ENCODE data around the gene ARHGAP42.
"Not testable (repeated sequence)": the region's sequence is repeated elsewhere in the genome, so short reads cannot be mapped to it uniquely, and the experiment has no call there.

The ARHGAP42 gene

GRCh38 chr11:100687054-100687629 is at the start of gene ARHGAP42:
Gene ARHGAP42, plus strand, starts transcription at chr11:100687288. Its CDS starts 391 bp downstream, at chr11:100687679.
- no peak for DNase-seq (ENCODE audit: low spot score)

GRCh38 chr11:100637706-100638105 is 49.4 kb upstream of the ARHGAP42 start:
- no peak for DNase-seq (ENCODE audit: low spot score)

- DNase-seq (ENCODE audit: low spot score): no peak
These were observed 48.4 kb upstream of the ARHGAP42 start for GRCh38 chr11:100638648-100639047.

- DNase-seq (ENCODE audit: low spot score): no peak
These were observed 47.9 kb upstream of the ARHGAP42 start for GRCh38 chr11:100639140-100639539.

GRCh38 chr11:100640071-100640470 is 47.0 kb upstream of the ARHGAP42 start:
- DNase-seq (ENCODE audit: low spot score): no peak

- no peak for DNase-seq (ENCODE audit: low spot score)
These were observed 46.4 kb upstream of the ARHGAP42 start for GRCh38 chr11:100640646-100641045.

GRCh38 chr11:100641456-100641855 is 45.6 kb upstream of the ARHGAP42 start:
- no peak for DNase-seq (ENCODE audit: low spot score)

GRCh38 chr11:100646545-100646944 is 40.5 kb upstream of the ARHGAP42 start:
- DNase-seq (ENCODE audit: low spot score): no peak

- no peak for DNase-seq (ENCODE audit: low spot score)
These were observed 39.2 kb upstream of the ARHGAP42 start for GRCh38 chr11:100647861-100648260.

- DNase-seq (ENCODE audit: low spot score): no peak
These were observed 23.5 kb upstream of the ARHGAP42 start for GRCh38 chr11:100663583-100663982.

- DNase-seq (ENCODE audit: low spot score): no peak
These were observed 23.1 kb upstream of the ARHGAP42 start for GRCh38 chr11:100663996-100664395.

- not testable (repeated sequence) for DNase-seq (ENCODE audit: low spot score)
These were observed 20.3 kb upstream of the ARHGAP42 start for GRCh38 chr11:100666816-100667215.

GRCh38 chr11:100667449-100667848 is 19.6 kb upstream of the ARHGAP42 start:
- DNase-seq (ENCODE audit: low spot score): no peak

GRCh38 chr11:100670140-100670539 is 16.9 kb upstream of the ARHGAP42 start:
- no peak for DNase-seq (ENCODE audit: low spot score)

GRCh38 chr11:100671471-100671870 is 15.6 kb upstream of the ARHGAP42 start:
- DNase-seq (ENCODE audit: low spot score): no peak

GRCh38 chr11:100672498-100673033 is 14.5 kb upstream of the ARHGAP42 start:
- DNase-seq (ENCODE audit: low spot score): no peak

- no peak for DNase-seq (ENCODE audit: low spot score)
These were observed 14.0 kb upstream of the ARHGAP42 start for GRCh38 chr11:100673063-100673462.

GRCh38 chr11:100674212-100674611 is 12.9 kb upstream of the ARHGAP42 start:
- no peak for DNase-seq (ENCODE audit: low spot score)

GRCh38 chr11:100675115-100675650 is 11.9 kb upstream of the ARHGAP42 start:
- no peak for DNase-seq (ENCODE audit: low spot score)

GRCh38 chr11:100676901-100677300 is 10.2 kb upstream of the ARHGAP42 start:
- no peak for DNase-seq (ENCODE audit: low spot score)

GRCh38 chr11:100677796-100678195 is 9.3 kb upstream of the ARHGAP42 start:
- DNase-seq (ENCODE audit: low spot score): no peak

GRCh38 chr11:100680070-100680469 is 7.0 kb upstream of the ARHGAP42 start:
- no peak for DNase-seq (ENCODE audit: low spot score)

GRCh38 chr11:100681064-100681502 is 6.0 kb upstream of the ARHGAP42 start:
- DNase-seq (ENCODE audit: low spot score): no peak

All from hematopoietic multipotent progenitor cell treated with erythropoietin and hydrocortisone succinate and interleukin-3 and kit ligand, for 15 days (in vitro differentiated cells).